H1 (cell line): ENCODE data around the gene EXD3. TPM values are rescaled to one million over a fixed set of nuclear protein-coding genes. Genes with fewer than 3 reads are reported as not detected.

Experiments used
- CHD2 ChIP-seq: IDR thresholded peaks from 2 replicates; pipeline ENCODE4 v1.6.1; 2012; ENCODE audit warnings: low read length, improper control_type of control experiment
- CHD7 ChIP-seq: fragments of 300-600 bp; sonication (generic); IDR thresholded peaks from 2 replicates; pipeline ENCODE4 v1.7.1; 2012; ENCODE audit warnings: low read length, moderate library complexity, mild to moderate bottlenecking, inconsistent platforms; ENCODE audit not compliant: insufficient replicate concordance
- KDM5A ChIP-seq: fragments of 200-600 bp; IDR thresholded peaks from 2 replicates; pipeline ENCODE4 v1.7.1; 2012; ENCODE audit warnings: mild to moderate bottlenecking, low read length, inconsistent platforms, mixed read lengths
- NRF1 ChIP-seq: IDR thresholded peaks from 2 replicates; pipeline ENCODE4 v1.6.1; 2011; ENCODE audit warnings: mild to moderate bottlenecking, low read depth, low read length, improper control_type of control experiment
- TCF12 ChIP-seq: IDR thresholded peaks from 2 replicates; pipeline ENCODE4 v1.6.1; 2011; ENCODE audit warnings: low read depth, mild to moderate bottlenecking, low read length
- polyA plus RNA-seq, 7 experiments: library from polyadenylated mRNA; depleted of rRNA in 3 of 7; stranded (reverse) in 5 of 7; unstranded in 2 of 7; fragments of >200 nt in 5 of 7; fragments of 200-250 nt in 2 of 7; gene quantifications; 1 replicate in 5 of 7; 2 replicates in 1 of 7; 4 replicates in 1 of 7; pipeline versions ENCODE4 v1.2.1 to v1.2.3, GENCODE V29; 2011 to 2013; ENCODE audit warnings: missing spikeins in 2 of 7, mixed read lengths in 2 of 7
- total RNA-seq: library from RNA; stranded (reverse); fragmentation: NEBNext Ultra II Directional; extraction: Animal tissue kit (Norgen Biotek cat#: 25700); gene quantifications from 2 replicates; pipeline ENCODE4 v1.2.1, GENCODE V29; 2021

The EXD3 gene
- total and polyA plus RNA-seq, 2 of the 8 experiments (the other 6 are each of a cell fraction or from before 2014, with no cell fraction given) = 7.2 to 9.4 TPM

- TF ChIP-seq CHD7 = no peak
- TF ChIP-seq TCF12 = no peak
- TF ChIP-seq CHD2 = no peak
- no peak for TF ChIP-seq KDM5A
- TF ChIP-seq NRF1 = no peak
- TF ChIP-seq, all 59 proteins: peak for 0
Observed at GRCh38 chr9:137432687-137433348, 9.9 kb upstream of the EXD3 start (continued).
